Naive B cell (primary cell): ENCODE results near the gene ABHD15. TPM values are rescaled to one million over a fixed set of nuclear protein-coding genes. Genes with fewer than 3 reads are reported as not detected.

ENCODE experiments used
- ATAC-seq, 2 donors: fragments of 150-1000 bp; cut with Tn5 transposase; 2 replicates each; pipeline ENCODE4 v1.10.0; 2021; ENCODE audit warnings: low read depth in 2 of 2, mild to moderate bottlenecking in 2 of 2, moderate library complexity in 2 of 2
- DNase-seq: peaks from one replicate; pipeline ENCODE4 v3.0.0; 2022
- H3K27ac Mint-ChIP-seq, 6 donors: one replicate each; pipeline ENCODE4 v1.8.0; 2020 to 2022; ENCODE audit warnings: mild to moderate bottlenecking in 6 of 6, mixed read lengths in 6 of 6, moderate library complexity in 5 of 6, inconsistent platforms in 2 of 6
- H3K27me3 Mint-ChIP-seq, 3 donors: one replicate each; pipeline ENCODE4 v1.8.0; 2021 to 2022; ENCODE audit warnings: mixed read lengths in 3 of 3, mild to moderate bottlenecking in 1 of 3
- H3K36me3 Mint-ChIP-seq, 2 donors: one replicate each; pipeline ENCODE4 v1.8.0; 2020 to 2022; ENCODE audit warnings: mixed read lengths in 2 of 2, inconsistent platforms in 1 of 2, mild to moderate bottlenecking in 1 of 2
- H3K4me1 Mint-ChIP-seq, 3 donors: one replicate each; pipeline ENCODE4 v1.8.0; 2020 to 2022; ENCODE audit warnings: mixed read lengths in 3 of 3, inconsistent platforms in 1 of 3, mild to moderate bottlenecking in 1 of 3, moderate library complexity in 1 of 3
- H3K4me3 Mint-ChIP-seq, 8 donors: one replicate each; pipeline ENCODE4 v1.8.0; 2020 to 2022; ENCODE audit warnings: mild to moderate bottlenecking in 8 of 8, mixed read lengths in 8 of 8, moderate library complexity in 8 of 8, inconsistent platforms in 2 of 8
- H3K9me3 Mint-ChIP-seq, 7 donors: one replicate each; pipeline ENCODE4 v1.8.0; 2020 to 2022; ENCODE audit warnings: mixed read lengths in 7 of 7, mild to moderate bottlenecking in 5 of 7, inconsistent platforms in 2 of 7, moderate library complexity in 1 of 7
- polyA plus RNA-seq, 6 donors: library from polyadenylated mRNA; unstranded; fragments of 300-500 nt; fragmentation: Illumina TruSeq; gene quantifications; one replicate each; pipeline ENCODE4 v1.2.3, GENCODE V29; 2021; ENCODE audit warnings: low read depth in 6 of 6

The ABHD15 gene, protein sequence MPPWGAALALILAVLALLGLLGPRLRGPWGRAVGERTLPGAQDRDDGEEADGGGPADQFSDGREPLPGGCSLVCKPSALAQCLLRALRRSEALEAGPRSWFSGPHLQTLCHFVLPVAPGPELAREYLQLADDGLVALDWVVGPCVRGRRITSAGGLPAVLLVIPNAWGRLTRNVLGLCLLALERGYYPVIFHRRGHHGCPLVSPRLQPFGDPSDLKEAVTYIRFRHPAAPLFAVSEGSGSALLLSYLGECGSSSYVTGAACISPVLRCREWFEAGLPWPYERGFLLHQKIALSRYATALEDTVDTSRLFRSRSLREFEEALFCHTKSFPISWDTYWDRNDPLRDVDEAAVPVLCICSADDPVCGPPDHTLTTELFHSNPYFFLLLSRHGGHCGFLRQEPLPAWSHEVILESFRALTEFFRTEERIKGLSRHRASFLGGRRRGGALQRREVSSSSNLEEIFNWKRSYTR
- 10 to 100 TPM; 15.1 to 45.2 (median 20.3) TPM for polyA plus RNA-seq

DNA sequence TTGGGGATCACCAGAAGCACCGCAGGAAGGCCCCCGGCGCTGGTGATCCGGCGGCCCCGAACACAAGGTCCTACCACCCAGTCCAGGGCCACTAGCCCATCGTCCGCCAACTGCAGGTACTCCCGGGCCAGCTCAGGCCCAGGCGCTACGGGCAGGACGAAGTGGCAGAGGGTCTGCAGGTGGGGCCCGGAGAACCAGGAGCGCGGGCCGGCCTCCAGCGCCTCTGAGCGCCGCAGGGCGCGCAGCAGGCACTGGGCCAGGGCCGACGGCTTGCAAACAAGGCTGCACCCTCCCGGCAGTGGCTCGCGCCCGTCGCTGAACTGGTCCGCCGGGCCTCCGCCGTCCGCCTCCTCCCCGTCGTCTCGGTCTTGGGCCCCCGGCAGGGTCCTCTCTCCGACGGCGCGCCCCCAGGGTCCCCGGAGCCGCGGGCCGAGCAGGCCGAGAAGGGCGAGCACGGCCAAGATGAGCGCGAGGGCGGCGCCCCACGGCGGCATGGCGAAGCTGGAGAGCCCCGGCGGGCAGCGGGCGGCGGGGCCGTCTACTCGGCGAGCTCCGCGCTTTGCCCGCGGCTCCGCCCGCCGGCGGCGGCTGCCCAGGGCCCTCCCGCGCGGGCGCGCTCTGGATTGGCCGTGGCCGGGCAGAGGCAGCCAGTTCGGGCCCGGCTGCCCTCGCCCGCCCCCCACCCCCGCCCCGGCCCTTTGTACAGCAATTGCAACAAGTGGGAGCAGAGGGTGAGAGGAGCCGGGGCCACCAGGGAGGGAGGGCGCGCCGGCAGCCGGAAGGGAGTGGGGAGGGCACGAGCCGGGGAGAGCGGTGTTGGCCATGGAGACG is at the start of gene ABHD15:
ABHD15 (minus strand) TSS at position 565 of the 831 bp plus-strand sequence; CDS start at position 494, 71 bp downstream.
- H3K27ac Mint-ChIP-seq: peak within 1 kb of the TSS; percentile 90 to 98 (median 97)
- H3K4me3 Mint-ChIP-seq: peak within 1 kb of the TSS; percentile 94 to 99 (median 98)
- peaks cover 43 to 66% (median 54%) of the 10 kb centered on the region in 3 donors for H3K4me1 Mint-ChIP-seq
- DNase-seq: peak; percentile 70
- H3K27me3 Mint-ChIP-seq: no peaks in the 10 kb centered on the region
- H3K9me3 Mint-ChIP-seq: no peaks in the 10 kb centered on the region
- ATAC-seq: peak; percentile 15 to 21
- peaks cover 0 to 5% of the 10 kb centered on the region in 2 donors for H3K36me3 Mint-ChIP-seq

DNA sequence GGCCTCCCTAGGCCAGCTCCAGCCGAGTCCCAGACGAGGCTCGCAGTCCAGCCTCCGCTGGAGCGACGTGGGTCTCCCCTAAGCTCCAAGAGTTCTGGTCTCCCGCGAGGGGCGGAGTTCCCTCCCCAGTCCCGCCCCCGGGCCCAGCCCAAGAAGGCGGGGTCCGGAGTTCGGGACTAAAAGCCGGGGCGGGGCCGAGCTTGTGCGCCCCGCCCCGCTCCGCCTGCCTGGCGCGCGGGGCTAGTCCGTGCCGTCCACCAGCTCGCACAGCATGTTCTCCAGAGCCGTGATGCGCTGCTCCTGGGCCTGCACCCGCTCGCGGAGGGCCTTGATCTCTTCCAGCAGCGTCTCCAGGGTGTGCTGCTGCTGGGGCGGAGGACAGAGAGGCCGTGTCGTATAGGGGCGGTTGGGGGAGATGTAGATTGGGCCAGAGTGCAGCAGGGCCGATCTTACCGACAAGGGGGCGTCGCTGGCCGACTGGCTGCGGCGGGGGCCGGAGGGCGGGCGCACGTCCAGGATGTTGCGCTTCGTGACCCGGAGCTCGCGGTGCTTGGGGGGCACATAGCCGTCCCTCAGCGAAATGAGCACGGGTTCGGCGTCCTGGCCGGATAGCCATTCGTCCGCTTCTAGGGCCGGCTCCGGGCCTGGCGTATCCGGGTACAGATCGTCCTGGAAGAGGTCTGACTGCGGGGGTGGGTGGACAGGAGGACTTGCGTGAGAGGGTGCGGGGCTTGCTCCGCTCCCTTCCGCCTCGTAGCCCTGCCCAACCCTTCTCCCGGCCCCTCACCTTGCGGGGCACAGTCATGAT is 48.9 kb upstream of the ABHD15 start:
- H3K4me1 Mint-ChIP-seq: peaks cover 21 to 47% (median 42%) of the 10 kb centered on the region in 3 donors
- H3K27me3 Mint-ChIP-seq: peaks cover 11 to 29% (median 16%) of the 10 kb centered on the region in 3 donors
- peak overlapping the region in 1 of 6 donors; percentile 64 for H3K27ac Mint-ChIP-seq
- DNase-seq: peak; percentile 81
- peak overlapping the region; percentile 80 to 93 (median 88) for H3K4me3 Mint-ChIP-seq
- no peaks in the 10 kb centered on the region for H3K36me3 Mint-ChIP-seq
- peak; percentile 48 to 53 for ATAC-seq
- no peaks in the 10 kb centered on the region for H3K9me3 Mint-ChIP-seq

DNA sequence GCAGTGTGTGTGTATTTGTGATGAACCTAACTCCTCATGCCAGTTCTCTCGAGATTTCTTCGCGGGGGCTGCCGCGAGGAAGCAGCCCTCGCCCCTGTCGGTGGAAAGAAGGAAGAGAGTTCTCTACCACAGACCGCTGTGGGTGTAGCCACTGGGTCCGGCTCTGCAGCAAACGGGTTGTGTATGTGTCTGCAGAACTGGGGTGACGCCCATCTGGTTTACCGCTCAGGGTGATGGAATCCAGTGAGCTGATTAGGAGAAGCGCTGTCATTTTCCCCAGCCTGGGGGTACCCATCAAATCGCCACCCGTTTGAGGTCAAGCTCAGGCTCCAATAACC is 48.2 kb upstream of the ABHD15 start:
- DNase-seq (peak; percentile 41), ATAC-seq (peak; percentile 11 to 20)
- Mint-ChIP-seq H3K9me3 (no peaks in the 10 kb centered on the region), H3K4me3 (peak overlapping the region; percentile 80 to 93 (median 88)), H3K27ac (peak overlapping the region in 2 of 6 donors; percentile 26 to 61), H3K36me3 (no peaks in the 10 kb centered on the region), H3K27me3 (peaks cover 11 to 29% (median 16%) of the 10 kb centered on the region in 3 donors), H3K4me1 (peaks cover 21 to 47% (median 42%) of the 10 kb centered on the region in 3 donors)

DNA sequence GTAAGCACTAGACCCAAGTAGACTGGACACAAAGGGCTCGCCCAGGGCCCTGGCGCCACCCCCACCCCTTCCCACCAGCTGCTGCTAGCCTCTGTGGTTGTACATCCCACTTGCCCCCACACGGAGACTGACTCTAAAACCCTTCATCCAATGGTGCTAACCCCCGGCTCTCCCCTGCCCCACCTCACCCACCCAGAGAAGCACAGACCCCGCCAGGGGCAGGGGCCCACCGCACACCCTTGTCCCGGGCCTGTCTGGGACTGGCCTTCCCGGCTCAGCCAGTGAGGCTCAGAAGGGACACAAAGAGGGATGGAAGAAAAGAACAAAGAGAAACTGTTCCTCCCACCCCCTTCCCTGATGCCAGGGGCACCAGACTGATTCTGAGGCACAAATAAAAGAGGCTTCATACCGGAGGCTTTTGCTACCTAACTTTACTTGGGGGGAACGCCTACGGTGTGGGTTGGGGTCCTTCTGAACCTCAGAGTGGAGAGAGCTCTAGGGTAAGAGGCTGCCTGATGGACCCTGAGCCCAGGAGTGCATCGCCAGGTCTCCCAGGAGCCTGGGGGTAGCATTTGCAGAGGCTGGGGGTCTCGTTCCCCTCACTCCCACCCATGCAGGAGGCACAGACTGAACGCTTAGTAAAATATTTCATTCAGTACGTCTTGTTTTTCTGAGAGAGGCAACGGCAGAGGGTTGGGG is 47.7 kb upstream of the ABHD15 start:
- ATAC-seq: no peak
- H3K36me3 Mint-ChIP-seq: no peaks in the 10 kb centered on the region
- DNase-seq: no peak
- H3K4me3 Mint-ChIP-seq: peak overlapping the region; percentile 80 to 93 (median 88)
- H3K9me3 Mint-ChIP-seq: no peaks in the 10 kb centered on the region
- H3K27ac Mint-ChIP-seq: peak overlapping the region in 1 of 6 donors; percentile 22
- H3K27me3 Mint-ChIP-seq: peaks cover 11 to 29% (median 16%) of the 10 kb centered on the region in 3 donors
- peaks cover 21 to 47% (median 42%) of the 10 kb centered on the region in 3 donors for H3K4me1 Mint-ChIP-seq

DNA sequence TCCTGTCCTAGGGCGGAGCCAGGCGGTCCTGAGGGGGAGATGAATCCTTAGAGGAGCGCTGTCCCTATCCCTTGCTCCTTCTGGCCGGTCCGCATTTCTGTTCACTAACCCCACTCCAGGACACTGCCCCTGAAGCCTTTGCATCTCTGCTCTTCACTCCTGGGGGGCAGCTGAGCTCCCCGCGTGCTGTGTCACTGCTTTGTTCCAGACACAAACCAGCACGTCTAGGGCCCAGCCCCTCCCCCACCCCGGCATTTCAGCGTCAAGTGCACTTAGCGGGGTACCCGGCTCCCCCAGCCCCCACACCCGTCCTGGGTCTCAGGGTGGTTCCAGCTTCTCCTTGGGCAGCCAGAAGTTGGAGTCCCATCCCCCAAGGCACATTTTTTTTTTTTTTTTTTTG is 47.0 kb upstream of the ABHD15 start:
- Mint-ChIP-seq H3K36me3 (no peaks in the 10 kb centered on the region), H3K4me3 (peak overlapping the region; percentile 58 to 93 (median 72)), H3K27ac (no peak overlapping the region), H3K4me1 (peaks cover 21 to 47% (median 42%) of the 10 kb centered on the region in 3 donors), H3K9me3 (no peaks in the 10 kb centered on the region), H3K27me3 (peaks cover 11 to 29% (median 16%) of the 10 kb centered on the region in 3 donors)
- ATAC-seq: no peak
- DNase-seq: no peak

DNA sequence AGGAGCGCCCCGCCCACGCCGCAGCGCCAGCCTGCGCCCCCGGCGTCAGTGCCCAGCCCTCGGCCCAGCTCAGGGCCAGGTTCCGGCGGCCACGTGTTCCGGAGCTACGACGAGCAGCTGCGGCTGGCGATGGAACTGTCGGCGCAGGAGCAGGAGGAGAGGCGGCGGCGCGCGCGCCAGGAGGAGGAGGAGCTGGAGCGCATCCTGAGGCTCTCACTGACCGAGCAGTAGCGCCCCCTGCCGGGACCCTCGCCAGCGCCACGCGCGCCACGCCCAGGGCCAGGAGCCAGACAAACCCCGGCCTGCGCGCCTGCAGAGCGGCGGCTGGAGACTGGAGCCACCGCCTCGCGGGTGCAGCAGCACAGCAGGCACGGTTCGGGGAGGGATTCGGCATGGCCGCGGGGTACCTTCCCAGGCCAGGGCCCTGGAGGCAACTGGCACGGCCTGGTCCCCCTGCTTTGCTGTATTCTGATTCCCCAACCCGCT is 46.6 kb upstream of the ABHD15 start:
- peaks cover 21 to 46% (median 40%) of the 10 kb centered on the region in 3 donors for H3K4me1 Mint-ChIP-seq
- H3K27ac Mint-ChIP-seq: no peak overlapping the region
- H3K4me3 Mint-ChIP-seq: peak overlapping the region in 7 of 8 donors; percentile 58 to 93 (median 73)
- peaks cover 11 to 29% (median 16%) of the 10 kb centered on the region in 3 donors for H3K27me3 Mint-ChIP-seq
- H3K36me3 Mint-ChIP-seq: no peaks in the 10 kb centered on the region
- DNase-seq (peak; percentile 82), ATAC-seq (peak; percentile 35 to 46)
- H3K9me3 Mint-ChIP-seq: no peaks in the 10 kb centered on the region

DNA sequence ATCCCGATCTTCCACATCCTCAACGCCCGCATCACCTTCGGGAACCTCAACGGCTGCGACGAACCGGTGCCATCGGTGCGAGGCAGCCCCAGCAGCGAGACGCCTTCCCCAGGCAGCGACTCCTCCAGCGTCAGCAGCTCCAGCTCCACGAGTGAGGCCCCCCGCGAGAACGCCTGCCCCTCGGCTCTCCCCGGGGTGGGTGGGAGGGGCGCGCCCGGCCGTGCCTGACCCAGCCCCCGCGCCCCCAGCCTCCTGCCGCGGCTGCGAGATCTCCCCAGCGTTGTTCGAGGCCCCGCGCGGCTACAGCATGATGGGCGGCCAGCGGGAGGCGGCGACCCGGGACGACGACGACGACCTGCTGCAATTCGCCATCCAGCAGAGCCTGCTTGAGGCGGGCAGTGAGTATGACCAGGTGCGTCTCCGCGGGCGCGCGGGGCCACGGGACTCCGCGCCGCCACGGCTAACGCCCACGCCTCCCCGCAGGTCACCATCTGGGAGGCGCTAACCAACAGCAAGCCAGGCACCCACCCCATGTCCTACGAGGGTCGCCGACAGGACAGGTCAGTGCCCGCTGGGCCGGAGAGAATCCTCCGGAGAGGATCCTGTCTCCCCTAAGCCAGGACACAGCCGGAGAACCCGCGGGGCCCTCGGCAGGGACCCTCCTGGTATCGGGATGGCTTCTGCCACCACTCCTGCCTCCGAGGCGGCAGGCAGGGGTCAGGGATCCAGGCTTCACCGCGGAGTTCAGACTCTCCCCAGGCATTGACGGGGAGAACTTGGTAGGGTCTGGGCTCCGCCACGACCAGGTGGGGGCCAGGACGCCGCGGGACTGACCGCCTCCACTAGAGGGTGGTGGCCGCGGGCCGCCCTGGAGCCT is 45.8 kb upstream of the ABHD15 start:
- Mint-ChIP-seq H3K4me1 (peaks cover 21 to 42% (median 39%) of the 10 kb centered on the region in 3 donors), H3K9me3 (no peaks in the 10 kb centered on the region), H3K27me3 (peaks cover 11 to 29% (median 16%) of the 10 kb centered on the region in 3 donors), H3K4me3 (peak overlapping the region in 5 of 8 donors; percentile 43 to 93 (median 68)), H3K36me3 (no peaks in the 10 kb centered on the region), H3K27ac (no peak overlapping the region)
- DNase-seq (no peak), ATAC-seq (no peak)

DNA sequence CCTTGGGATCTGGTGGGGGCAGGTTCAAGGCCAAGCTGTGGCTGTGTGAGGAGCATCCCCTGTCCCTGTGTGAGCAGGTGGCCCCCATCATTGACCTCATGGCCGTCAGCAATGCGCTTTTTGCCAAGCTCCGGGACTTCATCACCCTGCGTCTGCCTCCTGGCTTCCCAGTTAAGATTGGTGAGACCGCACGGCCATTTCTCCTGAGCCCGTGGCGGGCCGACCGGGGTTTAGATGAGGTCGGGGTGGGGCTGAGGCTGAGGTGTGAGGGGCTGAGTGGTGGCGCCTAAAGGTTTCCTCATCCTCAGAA is 45.2 kb upstream of the ABHD15 start:
- ATAC-seq (no peak), DNase-seq (no peak)
- Mint-ChIP-seq H3K9me3 (no peaks in the 10 kb centered on the region), H3K4me1 (peaks cover 19 to 36% (median 33%) of the 10 kb centered on the region in 3 donors), H3K4me3 (peak overlapping the region in 1 of 8 donors; percentile 59), H3K27me3 (peaks cover 7 to 26% (median 13%) of the 10 kb centered on the region in 3 donors), H3K36me3 (no peaks in the 10 kb centered on the region), H3K27ac (no peak overlapping the region)

DNA sequence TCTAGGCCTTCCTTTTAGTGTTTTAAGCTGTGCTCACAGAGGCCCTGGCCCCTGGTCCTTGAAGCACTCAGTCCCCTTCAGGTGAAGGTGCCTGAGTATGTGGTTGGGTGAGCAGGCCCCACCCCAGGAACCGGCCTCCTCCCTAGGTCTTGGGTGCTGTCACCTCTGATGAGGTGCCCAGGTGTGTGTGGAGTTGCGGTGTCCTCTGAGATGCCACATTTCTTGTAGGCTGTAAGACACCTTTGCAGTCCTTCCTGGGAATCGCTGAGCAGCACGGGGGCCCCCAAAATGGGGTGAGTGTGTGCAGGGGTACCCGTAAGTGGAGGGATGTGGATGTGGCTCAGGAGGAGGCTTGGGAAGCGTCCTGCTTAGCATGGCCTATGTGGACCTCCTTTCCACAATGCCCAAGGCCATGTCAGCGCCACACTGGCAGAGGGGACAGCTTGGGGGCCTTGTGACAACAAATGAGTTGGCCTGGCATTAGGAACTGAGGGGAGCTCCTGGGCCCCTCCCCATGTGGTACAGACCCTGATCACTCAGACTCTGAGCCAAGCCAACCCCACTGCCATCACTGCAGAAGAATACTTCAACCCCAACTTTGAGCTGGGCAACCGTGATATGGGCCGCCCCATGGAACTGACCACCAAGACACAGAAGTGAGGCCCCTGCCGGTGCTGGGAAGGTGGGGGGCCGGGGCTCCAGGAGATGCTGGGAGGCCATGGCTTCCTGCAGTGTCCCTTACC is 44.7 kb upstream of the ABHD15 start:
- no peaks in the 10 kb centered on the region for H3K36me3 Mint-ChIP-seq
- peaks cover 15 to 31% (median 28%) of the 10 kb centered on the region in 3 donors for H3K4me1 Mint-ChIP-seq
- H3K9me3 Mint-ChIP-seq: no peaks in the 10 kb centered on the region
- H3K4me3 Mint-ChIP-seq: peak overlapping the region in 2 of 8 donors; percentile 13 to 59
- DNase-seq (no peak), ATAC-seq (no peak)
- peaks cover 2 to 22% (median 9%) of the 10 kb centered on the region in 3 donors for H3K27me3 Mint-ChIP-seq
- no peak overlapping the region for H3K27ac Mint-ChIP-seq

DNA sequence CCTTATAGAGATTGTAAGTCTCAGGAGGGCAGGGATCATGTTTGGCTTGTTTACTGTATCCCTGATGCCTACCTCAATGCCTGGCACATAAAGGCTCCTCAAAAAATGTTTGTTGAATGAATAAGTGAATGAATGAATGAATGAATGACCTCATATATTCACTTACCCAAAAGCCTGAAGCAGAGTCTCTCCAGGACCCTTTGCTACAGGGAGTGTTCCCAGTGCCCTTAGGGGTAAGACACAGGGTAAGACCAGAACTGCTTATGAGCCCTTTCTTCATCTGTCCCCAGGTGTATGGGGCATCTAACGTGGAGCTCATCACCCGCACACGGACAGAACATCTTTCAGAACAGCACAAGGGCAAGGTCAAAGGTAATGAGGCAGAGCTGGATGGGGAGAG is 43.6 kb upstream of the ABHD15 start:
- H3K36me3 Mint-ChIP-seq: no peaks in the 10 kb centered on the region
- ATAC-seq (no peak), DNase-seq (no peak)
- peak overlapping the region in 1 of 8 donors; percentile 5 for H3K4me3 Mint-ChIP-seq
- peaks cover 8 to 19% (median 18%) of the 10 kb centered on the region in 3 donors for H3K4me1 Mint-ChIP-seq
- H3K9me3 Mint-ChIP-seq: no peaks in the 10 kb centered on the region
- no peak overlapping the region for H3K27ac Mint-ChIP-seq
- peaks cover 0 to 15% (median 4%) of the 10 kb centered on the region in 3 donors for H3K27me3 Mint-ChIP-seq

DNA sequence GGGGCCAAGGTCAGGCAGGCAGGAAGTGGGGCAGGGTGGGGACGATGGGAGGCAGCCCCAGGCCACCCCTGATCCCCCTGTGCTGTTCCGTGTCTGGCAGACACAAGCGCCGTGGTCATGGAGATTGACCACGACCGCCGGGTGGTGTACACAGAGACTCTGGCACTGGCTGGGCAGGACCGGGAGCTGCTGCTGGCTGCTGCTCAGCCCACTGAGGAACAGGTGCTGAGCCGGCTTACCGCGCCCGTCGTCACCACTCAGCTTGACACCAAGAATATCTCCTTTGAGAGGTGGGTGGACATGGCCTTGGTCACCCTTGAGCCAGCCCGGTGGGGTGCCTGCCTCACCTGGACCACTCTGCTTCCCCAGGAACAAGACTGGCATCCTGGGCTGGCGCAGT is 42.1 kb upstream of the ABHD15 start:
- Mint-ChIP-seq H3K27ac (no peak overlapping the region), H3K27me3 (peaks cover 0 to 2% (median 0%) of the 10 kb centered on the region in 3 donors), H3K36me3 (no peaks in the 10 kb centered on the region), H3K4me3 (no peak overlapping the region), H3K4me1 (peaks cover 0 to 5% (median 4%) of the 10 kb centered on the region in 3 donors), H3K9me3 (no peaks in the 10 kb centered on the region)
- no peak for ATAC-seq
- no peak for DNase-seq
